HG03469 (cell line): ENCODE measurements around the gene C4BPB.

ENCODE experiments used
- ATAC-seq: cut with Tn5 transposase; IDR thresholded peaks from one replicate; pipeline ENCODE4 v1.9.1; 2021; ENCODE audit warnings: mild to moderate bottlenecking, moderate library complexity, moderate number of reproducible peaks; ENCODE audit not compliant: unreplicated experiment

The C4BPB gene

DNA sequence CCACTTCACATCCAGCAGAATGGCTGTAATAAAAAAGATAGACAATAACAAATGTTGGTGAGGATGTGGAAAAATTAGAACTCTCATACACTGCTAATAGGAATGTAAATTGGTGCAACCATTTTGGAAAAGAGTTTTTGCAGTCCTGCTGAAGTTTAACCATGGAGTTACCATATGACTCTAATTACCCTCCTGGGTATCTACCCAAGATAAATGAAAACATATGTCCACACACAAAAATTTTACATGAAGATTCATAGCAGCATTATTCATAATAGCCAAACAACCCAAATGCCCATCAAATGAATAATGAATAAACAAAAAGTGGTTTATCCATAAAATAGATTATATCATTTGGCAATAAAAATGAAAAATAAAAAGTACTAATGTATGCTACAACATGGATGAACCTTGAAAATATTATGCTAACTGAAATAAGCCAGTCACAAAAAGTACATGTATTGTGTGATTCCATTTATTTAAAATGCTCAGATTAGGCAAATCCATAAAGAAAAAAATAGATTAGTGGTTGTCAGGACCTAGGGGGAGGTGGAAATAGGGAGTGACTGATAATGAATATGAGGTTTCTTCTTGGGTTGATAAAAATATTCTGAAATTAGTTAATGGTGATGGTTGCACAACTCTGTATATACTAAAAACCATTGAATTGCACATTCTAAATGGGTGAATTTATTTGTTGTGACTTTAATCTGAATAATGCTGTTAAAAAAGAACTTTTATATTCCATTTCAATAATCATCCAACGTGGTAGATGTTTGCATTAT lies 41.8 kb downstream of the C4BPB start:
- ATAC-seq = no peak

GRCh38 chr1:207131163-207131562 lies 42.5 kb downstream of the C4BPB start:
- ATAC-seq = no peak

GRCh38 chr1:207134581-207134980 lies 45.9 kb downstream of the C4BPB start:
- ATAC-seq = no peak

DNA sequence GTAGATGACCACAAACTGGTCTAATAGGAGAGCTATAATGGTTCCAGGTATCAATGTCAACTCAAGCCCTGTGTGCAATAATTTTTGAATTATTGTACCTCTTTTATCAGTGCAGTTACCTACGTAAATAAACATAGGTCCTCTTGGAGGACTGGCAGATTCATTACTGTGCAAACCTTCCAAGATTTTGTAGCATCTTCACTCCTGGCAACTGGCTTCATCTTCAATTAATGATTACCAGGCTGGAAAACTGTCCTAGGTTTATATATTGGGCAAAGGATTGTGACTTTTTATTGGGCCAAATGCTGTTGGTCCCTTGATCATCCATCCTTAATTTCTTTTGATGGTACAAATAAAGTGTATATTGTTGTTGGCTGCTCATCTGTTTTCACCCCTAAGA lies 51.0 kb downstream of the C4BPB start:
- ATAC-seq = no peak

DNA sequence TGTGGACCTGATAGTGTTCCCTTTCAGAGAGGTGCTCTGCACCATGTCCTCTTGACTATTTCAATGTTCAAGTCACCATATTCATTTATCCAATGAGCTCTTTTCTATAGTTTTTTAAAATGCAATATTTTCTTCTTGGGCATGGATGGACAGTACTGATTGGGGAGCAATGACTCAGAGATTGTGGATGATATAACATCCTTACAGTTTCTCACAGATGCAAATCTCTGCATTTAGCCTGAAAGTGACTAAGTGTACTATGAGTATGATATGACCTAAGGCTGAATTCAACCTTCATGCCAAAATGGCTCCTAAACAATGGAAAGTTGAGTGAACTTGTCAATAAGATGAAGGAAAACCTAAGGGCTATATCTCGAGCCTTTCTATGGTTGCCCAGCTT lies 51.9 kb downstream of the C4BPB start:
- ATAC-seq = no peak

GRCh38 chr1:207145401-207146058 lies 56.9 kb downstream of the C4BPB start:
- ATAC-seq = no peak
